HCT116 (cell line): ENCODE results near the gene APLF. TPM values are rescaled to one million over a fixed set of nuclear protein-coding genes. Genes with fewer than 3 reads are reported as not detected.

Experiments
- ATAC-seq: fragments of 200-7000 bp; cut with Tn5 transposase; 2 replicates; pipeline ENCODE4 v1.9.1; 2020; ENCODE audit warnings: mild to moderate bottlenecking, moderate library complexity
- BruUV-seq: library from RNA; stranded (reverse); fragments of 400-500 nt; replicated peaks from 2 replicates; lab custom pipeline; 2021; lab: Mats Ljungman, UMichigan
- CTCF ChIA-PET: fragments of 300-600 bp; sonication (Branson Sonifier 250); formaldehyde crosslinking; loops from one replicate; lab custom pipeline; 2021; ENCODE audit warnings: antibody characterized with exemption; lab: Charles Lee
- POLR2A ChIA-PET: fragments of 300-600, 350-600 bp; sonication (Branson Sonifier 250); formaldehyde crosslinking; loops from one replicate; lab custom pipeline; 2021; ENCODE audit warnings: antibody characterized with exemption; lab: Charles Lee
- RAD21 ChIA-PET, 2 experiments: fragments of 300-600 bp; sonication (Branson Sonifier 250); formaldehyde crosslinking; loops; one replicate each; lab custom pipeline; 2023; ENCODE audit warnings: low total read pairs in 2 of 2; ENCODE audit not compliant: uncharacterized antibody in 2 of 2, unreplicated experiment in 2 of 2, low non-redundant PET in 1 of 2; lab: Charles Lee
- DNase-seq: peaks from one replicate; pipeline ENCODE4 v3.0.0-alpha.2; 2010; ENCODE audit warnings: low read depth, low spot score
- H2AFZ ChIP-seq: fragments of 200-600 bp; shearing (Covaris generic), sonication (generic); 2 replicates; pipeline ENCODE4 v1.6.1; 2017; ENCODE audit warnings: low read depth, mixed run types, mixed read lengths, antibody characterized with exemption, low read length; ENCODE audit not compliant: poor library complexity, severe bottlenecking
- H3K27ac ChIP-seq: 2 replicates; pipeline ENCODE4 v1.5.1; 2012; ENCODE audit warnings: low read depth, low read length
- H3K27me3 ChIP-seq: fragments of 200-600 bp; sonication (generic); 2 replicates; pipeline ENCODE4 v1.6.1; 2016; ENCODE audit warnings: mixed run types, low read length, mixed read lengths; ENCODE audit not compliant: insufficient read depth
- H3K36me3 ChIP-seq, 2 experiments: fragments of 200-500 bp in 1 of 2; fragments of 200-600 bp in 1 of 2; sonication (Bioruptor generic) in 1 of 2; sonication (generic) in 1 of 2; 2 replicates each; pipeline versions ENCODE4 v1.5.1 to v1.6.1; 2014 to 2016; ENCODE audit warnings: low read length in 2 of 2, inconsistent platforms in 1 of 2, mixed read lengths in 1 of 2, mixed run types in 1 of 2; ENCODE audit not compliant: insufficient read depth in 2 of 2, control insufficient read depth in 1 of 2
- H3K4me1 ChIP-seq, 2 experiments: fragments of 200-600 bp in 1 of 2; sonication (generic) in 1 of 2; 2 replicates each; pipeline versions ENCODE4 v1.5.1 to v1.6.1; 2012 to 2017; ENCODE audit warnings: low read length in 2 of 2, inconsistent platforms in 1 of 2, mild to moderate bottlenecking in 1 of 2, mixed read lengths in 1 of 2, mixed run types in 1 of 2, moderate library complexity in 1 of 2; ENCODE audit not compliant: insufficient read depth in 2 of 2, control insufficient read depth in 1 of 2
- H3K4me2 ChIP-seq: fragments of 200-600 bp; sonication (generic); 2 replicates; pipeline ENCODE4 v1.6.1; 2017; ENCODE audit warnings: mixed run types, low read length, mixed read lengths
- H3K4me3 ChIP-seq, 2 experiments: fragments of 200-600 bp in 1 of 2; sonication (generic) in 1 of 2; replicated peaks in 1 of 2; 2 replicates each; pipeline ENCODE4 v1.5.1; 2011 to 2016; ENCODE audit warnings: low read length in 2 of 2, control low read depth in 1 of 2, low read depth in 1 of 2, mild to moderate bottlenecking in 1 of 2, mixed read lengths in 1 of 2, mixed run types in 1 of 2
- H3K79me2 ChIP-seq: fragments of 200-600 bp; sonication (generic); 2 replicates; pipeline ENCODE4 v1.6.1; 2017; ENCODE audit warnings: mild to moderate bottlenecking, mixed run types, low read length, moderate library complexity, mixed read lengths; ENCODE audit not compliant: insufficient read depth
- H3K9ac ChIP-seq: fragments of 200-600 bp; sonication (generic); 2 replicates; pipeline ENCODE4 v1.6.1; 2016; ENCODE audit warnings: low read length, mixed read lengths
- H3K9me2 ChIP-seq: fragments of 200-600 bp; sonication (generic), shearing (Covaris generic); 2 replicates; pipeline ENCODE4 v1.6.1; 2017; ENCODE audit warnings: mixed run types, mild to moderate bottlenecking, moderate library complexity; ENCODE audit not compliant: insufficient read depth
- H3K9me3 ChIP-seq, 2 experiments: fragments of 200-500 bp in 1 of 2; fragments of 200-600 bp in 1 of 2; sonication (Bioruptor generic) in 1 of 2; sonication (generic) in 1 of 2; 2 replicates each; pipeline ENCODE4 v1.6.1; 2014 to 2017; ENCODE audit warnings: low read length in 2 of 2, mixed read lengths in 2 of 2, inconsistent platforms in 1 of 2, low read depth in 1 of 2, mild to moderate bottlenecking in 1 of 2, mixed run types in 1 of 2, moderate library complexity in 1 of 2; ENCODE audit not compliant: control insufficient read depth in 1 of 2, insufficient read depth in 1 of 2
- H4K20me1 ChIP-seq: fragments of 200-600 bp; sonication (generic), shearing (Covaris generic); 2 replicates; pipeline ENCODE4 v1.6.1; 2017; ENCODE audit warnings: mixed run types, mild to moderate bottlenecking, moderate library complexity; ENCODE audit not compliant: insufficient read depth
- CEBPB ChIP-seq: IDR thresholded peaks from 2 replicates; pipeline ENCODE4 v1.6.1; 2012; ENCODE audit warnings: low read depth
- CTCF ChIP-seq, 3 experiments: fragments of 200-600 bp in 1 of 3; sonication (generic) in 1 of 3; IDR thresholded peaks in 2 of 3; conservative IDR thresholded peaks in 1 of 3; 2 replicates each; pipeline ENCODE4 v1.5.1; 2012 to 2017; ENCODE audit warnings: low read depth in 2 of 3, low read length in 2 of 3, antibody characterized with exemption in 1 of 3, borderline replicate concordance in 1 of 3, control low read depth in 1 of 3, mild to moderate bottlenecking in 1 of 3, mixed read lengths in 1 of 3, mixed run types in 1 of 3, moderate library complexity in 1 of 3; ENCODE audit not compliant: insufficient read depth in 1 of 3
- EGR1 ChIP-seq: IDR thresholded peaks from 2 replicates; pipeline ENCODE4 v1.6.1; 2012; ENCODE audit warnings: low read depth
- ELF1 ChIP-seq: IDR thresholded peaks from 2 replicates; pipeline ENCODE4 v1.6.1; 2012; ENCODE audit warnings: low read depth, borderline replicate concordance
- EZH2 ChIP-seq: fragments of 200-600 bp; sonication (generic); IDR thresholded peaks from 2 replicates; pipeline ENCODE4 v1.6.1; 2017; ENCODE audit warnings: antibody characterized with exemption, mixed run types
- EZH2phosphoT487 ChIP-seq: fragments of 200-600 bp; IDR thresholded peaks from 2 replicates; pipeline ENCODE4 v1.6.1; 2018; ENCODE audit warnings: antibody characterized with exemption, borderline replicate concordance
- FOSL1 ChIP-seq: IDR thresholded peaks from 2 replicates; pipeline ENCODE4 v1.6.1; 2012; ENCODE audit warnings: low read depth
- JUND ChIP-seq: IDR thresholded peaks from 2 replicates; pipeline ENCODE4 v1.6.1; 2012
- POLR2AphosphoS5 ChIP-seq: IDR thresholded peaks from 2 replicates; pipeline ENCODE4 v1.6.1; 2011; ENCODE audit warnings: mild to moderate bottlenecking, low read depth, low read length, moderate library complexity
- RAD21 ChIP-seq: IDR thresholded peaks from 2 replicates; pipeline ENCODE4 v1.6.1; 2012; ENCODE audit warnings: low read depth, mild to moderate bottlenecking
- REST ChIP-seq: IDR thresholded peaks from 2 replicates; pipeline ENCODE4 v1.6.1; 2012; ENCODE audit warnings: low read depth
- SP1 ChIP-seq: IDR thresholded peaks from 2 replicates; pipeline ENCODE4 v1.6.1; 2012; ENCODE audit warnings: low read depth
- SRF ChIP-seq: IDR thresholded peaks from 2 replicates; pipeline ENCODE4 v1.6.1; 2012; ENCODE audit warnings: low read depth
- TCF7L2 ChIP-seq: IDR thresholded peaks from 2 replicates; pipeline ENCODE4 v1.7.0; 2011; ENCODE audit warnings: borderline replicate concordance, inconsistent platforms; ENCODE audit not compliant: insufficient read depth, insufficient read length; ENCODE audit errors: extremely low read depth
- YY1 ChIP-seq: IDR thresholded peaks from 2 replicates; pipeline ENCODE4 v1.6.1; 2011; ENCODE audit warnings: low read length, low read depth, moderate library complexity, mild to moderate bottlenecking; ENCODE audit not compliant: insufficient replicate concordance; ENCODE audit errors: extremely low read depth
- ZNF274 ChIP-seq: fragments of 200-500 bp; sonication (Bioruptor generic); IDR thresholded peaks from 2 replicates; pipeline ENCODE4 v1.6.1; 2014; ENCODE audit warnings: mild to moderate bottlenecking, low read depth, low read length, inconsistent platforms
- intact Hi-C: fragments of 100-400 bp; cut with micrococcal nuclease; formaldehyde crosslinking; loops from 2 replicates; pipeline ENCODE4 v1.10.0; 2022
- total RNA-seq: library from RNA; stranded (reverse); gene quantifications from one replicate; pipeline ENCODE4 v1.2.1, GENCODE V29; 2021; ENCODE audit not compliant: unreplicated experiment
- TF ChIP-seq, protein P1 (sequence below): IDR thresholded peaks from 2 replicates; pipeline ENCODE4 v1.6.1; 2011; ENCODE audit warnings: mild to moderate bottlenecking, low read length, moderate library complexity; ENCODE audit not compliant: insufficient replicate concordance; ENCODE audit errors: extremely low read depth
- TF ChIP-seq, protein P2 (sequence below): IDR thresholded peaks from 2 replicates; pipeline ENCODE4 v1.6.1; 2012

Gene APLF
- total RNA-seq, 1 experiment from 2014 or later: 1.6 TPM

GRCh38 chr2:68452158-68452900 is 15.1 kb upstream of the APLF start:
- H3K27me3 ChIP-seq: no peaks in the 10 kb centered on the region
- ChIA-PET CTCF (interaction anchor here (1.0 to 1.6 kb wide), 2 partner anchors 11 kb away, joined by 3 to 5 read pairs; no protein-coding TSS in a partner anchor), RAD21 (no interaction called here), POLR2A (no interaction called here)
- no peak overlapping the region for H3K4me3 ChIP-seq
- peak overlapping the region; percentile 26 for H2AFZ ChIP-seq
- no peaks in the 10 kb centered on the region for H3K4me1 ChIP-seq
- no peaks in the 10 kb centered on the region for H3K79me2 ChIP-seq
- DNase-seq (no peak), ATAC-seq (no peak)
- intact Hi-C loops: no loop called here
- no peak overlapping the region for H3K9ac ChIP-seq
- no TSS peak for BruUV-seq
- no peaks in the 10 kb centered on the region for H3K9me3 ChIP-seq
- H3K4me2 ChIP-seq: no peak overlapping the region
- no peaks in the 10 kb centered on the region for H3K36me3 ChIP-seq
- no peaks in the 10 kb centered on the region for H3K9me2 ChIP-seq
- H4K20me1 ChIP-seq: no peaks in the 10 kb centered on the region
- TF ChIP-seq POLR2AphosphoS5 (no peak), ZNF274 (no peak), TCF7L2 (no peak), EZH2phosphoT487 (no peak), ELF1 (no peak), CEBPB (no peak), REST (no peak), JUND (no peak), EGR1 (no peak), RAD21 (no peak), SRF (no peak), FOSL1 (no peak), CTCF (IDR thresholded peaks at IDR 0.05 in 2 of 3, conservative IDR thresholded peaks at IDR 0.05 in 1 of 3; ENCODE audit: borderline replicate concordance in 1 of 3, insufficient read depth in 1 of 3, low read depth in 2 of 3, low read length in 2 of 3) (no peak), SP1 (no peak), EZH2 (no peak), YY1 (no peak)
- TF ChIP-seq, protein P1, sequence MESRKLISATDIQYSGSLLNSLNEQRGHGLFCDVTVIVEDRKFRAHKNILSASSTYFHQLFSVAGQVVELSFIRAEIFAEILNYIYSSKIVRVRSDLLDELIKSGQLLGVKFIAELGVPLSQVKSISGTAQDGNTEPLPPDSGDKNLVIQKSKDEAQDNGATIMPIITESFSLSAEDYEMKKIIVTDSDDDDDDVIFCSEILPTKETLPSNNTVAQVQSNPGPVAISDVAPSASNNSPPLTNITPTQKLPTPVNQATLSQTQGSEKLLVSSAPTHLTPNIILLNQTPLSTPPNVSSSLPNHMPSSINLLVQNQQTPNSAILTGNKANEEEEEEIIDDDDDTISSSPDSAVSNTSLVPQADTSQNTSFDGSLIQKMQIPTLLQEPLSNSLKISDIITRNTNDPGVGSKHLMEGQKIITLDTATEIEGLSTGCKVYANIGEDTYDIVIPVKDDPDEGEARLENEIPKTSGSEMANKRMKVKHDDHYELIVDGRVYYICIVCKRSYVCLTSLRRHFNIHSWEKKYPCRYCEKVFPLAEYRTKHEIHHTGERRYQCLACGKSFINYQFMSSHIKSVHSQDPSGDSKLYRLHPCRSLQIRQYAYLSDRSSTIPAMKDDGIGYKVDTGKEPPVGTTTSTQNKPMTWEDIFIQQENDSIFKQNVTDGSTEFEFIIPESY: no peak
- TF ChIP-seq, protein P2, sequence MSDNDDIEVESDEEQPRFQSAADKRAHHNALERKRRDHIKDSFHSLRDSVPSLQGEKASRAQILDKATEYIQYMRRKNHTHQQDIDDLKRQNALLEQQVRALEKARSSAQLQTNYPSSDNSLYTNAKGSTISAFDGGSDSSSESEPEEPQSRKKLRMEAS: no peak
- H3K27ac ChIP-seq: no peak overlapping the region
